Measurements from ENCODE around the gene NID1. TPM values are rescaled to one million over a fixed set of nuclear protein-coding genes. Genes with fewer than 3 reads are reported as not detected.
A peak's percentile ranks its signal among the peaks of the same experiment; 100 is the strongest.

The NID1 gene
- total RNA-seq, 6 experiments from 2014 or later: 45.7 to 67.1 (median 59.1) TPM

- WGBS (ENCODE audit: insufficient coverage, low coverage, low lambda C conversion rate, missing lambda C conversion rate): 54% methylated on average over 7 of the region's 8 CpGs
- Histone ChIP-seq H3K9me3 (no peaks in the 10 kb centered on the region), H3K27me3 (no peaks in the 10 kb centered on the region), H3K36me3 (no peaks in the 10 kb centered on the region), H3K4me1 (peaks cover 0 to 46% (median 13%) of the 10 kb centered on the region in 4 donors), H3K4me3 (no peak overlapping the region), H3K27ac (peak overlapping the region; percentile 53 to 62 (median 62))
- DNase-seq (no peak), ATAC-seq (peak in 3 of 4 donors; percentile 25 to 41 (median 30))
- TF ChIP-seq CTCF (IDR thresholded peaks at IDR 0.05) (no peak), POLR2A (IDR thresholded peaks at IDR 0.05) (no peak)
- intact Hi-C loops (cut with DNase I): loop anchor here in 1 of 2 donors (10.0 kb wide), 1 partner anchor 48 kb away; no protein-coding TSS in a partner anchor
Observed at GRCh38 chr1:235933017-235933765, 131.7 kb downstream of the NID1 start.

- ATAC-seq: peak; percentile 88 to 92 (median 92)
- DNase-seq: peak; percentile 57 to 89 (median 73)
- 5% methylated on average over 7 of the region's 8 CpGs for WGBS (ENCODE audit: insufficient coverage, low coverage, low lambda C conversion rate, missing lambda C conversion rate)
- peaks cover 0 to 56% (median 15%) of the 10 kb centered on the region in 4 donors for H3K4me1 ChIP-seq
- H3K36me3 ChIP-seq: no peaks in the 10 kb centered on the region
- TF ChIP-seq CTCF (IDR thresholded peaks at IDR 0.05): no peak
- peak overlapping the region in 2 of 3 donors; percentile 53 to 62 for H3K27ac ChIP-seq
- no peaks in the 10 kb centered on the region for H3K27me3 ChIP-seq
- H3K9me3 ChIP-seq: no peaks in the 10 kb centered on the region
- intact Hi-C loops (cut with DNase I): loop anchor here in 1 of 2 donors (10.0 kb wide), 1 partner anchor 47 kb away; no protein-coding TSS in a partner anchor
- no peak overlapping the region for H3K4me3 ChIP-seq
Observed at GRCh38 chr1:235932090-235932510, 132.8 kb downstream of the NID1 start.

GRCh38 chr1:235931171-235931738 lies 133.6 kb downstream of the NID1 start:
- TF ChIP-seq CTCF (IDR thresholded peaks at IDR 0.05) (no peak), POLR2A (IDR thresholded peaks at IDR 0.05) (no peak)
- no peaks in the 10 kb centered on the region for H3K27me3 ChIP-seq

GRCh38 chr1:235930543-235930942 lies 134.3 kb downstream of the NID1 start:
- Histone ChIP-seq H3K27ac (no peak overlapping the region), H3K36me3 (no peaks in the 10 kb centered on the region), H3K4me3 (no peak overlapping the region), H3K4me1 (peaks cover 0 to 58% (median 15%) of the 10 kb centered on the region in 4 donors), H3K9me3 (no peaks in the 10 kb centered on the region), H3K27me3 (no peaks in the 10 kb centered on the region)
- DNase-seq (no peak), ATAC-seq (no peak)
- intact Hi-C loops (cut with DNase I): loop anchor here in 1 of 2 donors (10.0 kb wide), 1 partner anchor 46 kb away; no protein-coding TSS in a partner anchor
- 70% methylated on average over 8 of the region's 8 CpGs for WGBS (ENCODE audit: insufficient coverage, low coverage, low lambda C conversion rate, missing lambda C conversion rate)
- no peak for TF ChIP-seq POLR2A (IDR thresholded peaks at IDR 0.05)
- no peak for TF ChIP-seq CTCF (IDR thresholded peaks at IDR 0.05)

More at GRCh38 chr1:235931171-235931738, 133.6 kb downstream of the NID1 start:
- WGBS (ENCODE audit: insufficient coverage, low coverage, low lambda C conversion rate, missing lambda C conversion rate): 60% methylated on average over 5 of the region's 8 CpGs
- no peak overlapping the region for H3K27ac ChIP-seq
- H3K36me3 ChIP-seq: no peaks in the 10 kb centered on the region
- intact Hi-C loops (cut with DNase I): loop anchor here in 1 of 2 donors (10.0 kb wide), 1 partner anchor 46 kb away; no protein-coding TSS in a partner anchor
- ATAC-seq (no peak), DNase-seq (no peak)
- peaks cover 0 to 58% (median 15%) of the 10 kb centered on the region in 4 donors for H3K4me1 ChIP-seq
- no peaks in the 10 kb centered on the region for H3K9me3 ChIP-seq
- no peak overlapping the region for H3K4me3 ChIP-seq
